HPDE6-E6E7 (cell line): ENCODE measurements around the gene SLMAP.
A peak's percentile ranks its signal among the peaks of the same experiment; 100 is the strongest.

Experiments
- DNase-seq: peaks from one replicate; pipeline ENCODE4 v3.0.0; 2011; ENCODE audit warnings: missing footprints; ENCODE audit errors: extremely low spot score

Gene SLMAP

GRCh38 chr3:57939775-57940174, 183.7 kb downstream of the SLMAP start:
- no peak for DNase-seq

GRCh38 chr3:57942388-57942787, 186.3 kb downstream of the SLMAP start:
- DNase-seq = no peak

GRCh38 chr3:57942872-57943283, 186.8 kb downstream of the SLMAP start:
- no peak for DNase-seq

DNA sequence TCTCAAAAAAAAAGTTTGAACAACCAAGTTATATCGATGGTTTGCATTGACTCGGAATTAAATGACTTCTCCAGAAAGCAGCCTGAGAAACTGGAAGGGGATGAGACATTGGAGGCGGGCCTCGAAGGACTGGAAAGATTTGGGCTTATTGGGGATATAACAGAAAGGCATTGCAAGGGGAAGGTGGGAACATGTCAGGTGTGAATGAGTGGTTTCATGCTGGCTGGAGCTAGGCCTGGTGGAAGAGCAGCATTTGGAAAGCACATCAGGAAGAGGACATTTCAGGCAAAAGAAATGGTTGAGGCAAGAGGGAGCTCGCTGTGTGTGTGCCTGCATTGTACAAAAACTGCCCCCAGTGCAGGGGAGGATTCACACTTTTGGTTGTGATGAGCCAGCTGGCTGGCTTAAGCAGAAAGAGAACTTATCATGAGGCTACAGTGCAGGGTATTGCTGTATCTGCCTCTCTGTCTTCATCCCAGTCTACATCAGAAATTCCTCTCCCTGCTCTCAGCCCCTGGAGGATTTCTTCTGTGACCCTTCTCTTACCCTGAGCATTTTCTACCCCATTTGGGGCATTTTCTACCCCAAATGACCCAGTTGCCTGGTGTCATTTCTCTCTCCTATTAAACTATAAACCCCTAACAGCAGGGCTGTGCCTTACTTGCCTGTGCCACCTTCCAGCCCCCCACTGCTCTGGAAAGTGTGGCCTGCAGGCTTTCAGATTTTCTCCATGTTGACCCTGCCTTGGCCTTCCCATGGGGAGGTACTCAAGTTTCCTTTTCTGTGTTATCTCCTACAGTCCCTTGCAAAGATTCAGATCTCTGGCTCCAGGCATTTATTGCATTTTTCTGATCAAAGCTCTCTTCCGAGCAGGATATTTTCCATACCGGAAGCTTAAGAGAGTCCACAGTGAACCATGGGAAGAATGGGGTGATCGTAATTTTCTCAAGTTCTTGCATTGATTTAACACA, 187.7 kb downstream of the SLMAP start:
- no peak for DNase-seq

DNA sequence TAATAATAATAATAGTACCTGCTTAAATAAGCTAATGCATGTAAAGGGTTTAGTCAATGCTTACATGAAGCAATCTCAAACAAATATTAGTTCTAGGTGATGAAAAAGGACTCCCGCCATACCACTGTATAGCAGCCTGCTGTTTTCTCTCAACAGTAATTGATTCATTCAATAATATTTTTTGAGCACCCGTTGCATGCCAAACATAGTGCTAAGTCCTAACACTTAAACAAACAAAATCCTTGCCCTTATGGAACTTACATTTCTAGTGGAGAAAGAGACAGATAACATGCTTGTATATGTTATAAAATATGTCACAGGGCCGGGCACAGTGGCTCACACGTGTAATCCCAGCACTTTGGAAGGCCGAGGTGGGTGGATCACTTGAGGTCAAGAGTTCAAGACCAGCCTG, 190.9 kb downstream of the SLMAP start:
- no peak for DNase-seq

DNA sequence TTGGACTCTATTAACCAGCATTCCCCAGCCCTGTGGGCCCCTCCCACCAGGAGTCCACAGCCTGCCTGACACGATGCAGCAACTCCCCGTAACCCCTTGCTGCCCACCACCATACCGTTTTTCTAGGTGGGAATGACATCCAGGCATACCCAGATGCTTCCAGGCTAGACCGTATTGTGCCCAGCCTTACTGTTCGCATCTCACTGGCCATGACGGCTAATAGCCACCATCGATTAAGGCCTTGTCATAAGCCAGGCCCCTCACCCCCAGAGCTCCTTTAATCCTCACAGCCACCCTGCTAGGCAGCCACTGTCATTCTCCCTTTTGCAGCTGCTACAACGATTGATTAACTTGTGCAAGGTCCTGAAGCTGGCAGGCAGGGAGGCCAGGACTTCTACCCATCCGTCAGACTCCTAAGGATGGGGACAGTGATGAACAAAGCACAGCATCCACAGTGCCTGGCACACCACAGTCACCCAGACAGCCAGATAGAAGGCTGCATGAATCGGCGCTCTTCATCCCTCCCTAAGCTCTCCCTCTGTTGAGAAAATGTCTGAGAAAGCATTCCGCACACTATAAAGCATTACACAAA, 192.1 kb downstream of the SLMAP start:
- no peak for DNase-seq

GRCh38 chr3:57948781-57949242, 192.7 kb downstream of the SLMAP start:
- no peak for DNase-seq

GRCh38 chr3:57949344-57949743, 193.2 kb downstream of the SLMAP start:
- no peak for DNase-seq

GRCh38 chr3:57949785-57950615, 193.9 kb downstream of the SLMAP start:
- DNase-seq = peak; percentile 36

DNA sequence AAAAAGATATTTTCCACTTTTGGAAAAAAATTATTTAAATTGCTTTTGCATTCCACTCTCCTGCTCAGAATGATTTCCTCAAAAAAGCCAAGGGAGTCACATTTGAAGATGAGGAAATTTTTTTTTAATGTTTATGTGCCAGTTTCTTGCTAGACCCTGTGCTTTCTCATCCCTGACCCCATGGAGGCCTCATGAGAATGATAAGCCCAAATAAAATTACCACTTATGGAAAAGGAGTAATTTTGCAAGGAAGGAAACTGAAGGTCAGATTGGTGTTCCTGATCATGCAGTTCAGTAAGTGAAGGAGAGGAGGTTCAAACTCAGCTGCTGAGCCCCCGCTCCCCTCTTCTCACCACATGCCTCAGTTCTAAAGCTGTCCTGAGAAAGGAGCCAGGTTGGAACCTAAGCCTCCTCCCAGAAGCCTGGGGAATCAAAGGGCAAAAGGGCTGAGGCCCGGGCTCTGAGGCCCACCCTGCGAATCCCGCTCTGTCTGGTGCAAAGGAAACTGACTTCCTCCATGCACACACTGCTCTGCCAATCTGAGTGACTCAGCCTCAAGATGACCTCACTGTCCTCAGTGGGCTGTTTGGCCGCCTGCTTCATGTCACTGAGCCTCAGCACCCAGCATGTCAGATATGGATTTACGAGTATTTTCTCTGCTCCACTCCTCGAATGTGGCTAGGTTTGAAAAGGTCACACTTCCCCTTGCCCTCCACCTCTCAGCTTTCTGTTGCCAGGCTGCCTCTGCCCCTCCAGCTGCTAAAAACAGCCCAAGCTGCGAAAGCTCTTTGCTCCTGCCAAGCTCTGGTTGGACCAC, 195.2 kb downstream of the SLMAP start:
- DNase-seq = no peak

- no peak for DNase-seq
These were observed 196.1 kb downstream of the SLMAP start for GRCh38 chr3:57952208-57952631.

DNA sequence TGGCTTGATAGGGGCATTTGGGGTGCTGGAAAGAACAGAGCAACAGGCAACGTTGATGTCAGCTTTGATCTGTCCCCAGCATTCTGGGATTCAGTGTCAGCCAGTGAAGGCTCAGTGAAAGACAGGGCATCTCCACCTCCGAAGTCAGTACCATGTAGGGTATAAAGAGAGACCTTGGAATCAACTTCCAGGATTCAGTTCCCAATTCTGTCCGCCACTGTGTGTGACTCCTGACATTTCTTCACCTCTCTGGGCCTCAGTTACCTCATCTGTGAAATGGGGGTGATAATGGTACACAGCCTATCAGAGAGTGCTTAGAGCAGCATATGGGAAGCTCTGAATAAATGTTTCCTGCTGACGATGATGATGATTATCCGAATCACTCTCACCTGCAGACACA, 196.5 kb downstream of the SLMAP start:
- DNase-seq = no peak

GRCh38 chr3:57953576-57953975, 197.5 kb downstream of the SLMAP start:
- DNase-seq = no peak

- DNase-seq = no peak
These were observed 200.2 kb downstream of the SLMAP start for GRCh38 chr3:57956119-57956832.

GRCh38 chr3:57956833-57957174, 200.7 kb downstream of the SLMAP start:
- DNase-seq = no peak

- DNase-seq = no peak
These were observed 201.7 kb downstream of the SLMAP start for GRCh38 chr3:57957824-57958223.

DNA sequence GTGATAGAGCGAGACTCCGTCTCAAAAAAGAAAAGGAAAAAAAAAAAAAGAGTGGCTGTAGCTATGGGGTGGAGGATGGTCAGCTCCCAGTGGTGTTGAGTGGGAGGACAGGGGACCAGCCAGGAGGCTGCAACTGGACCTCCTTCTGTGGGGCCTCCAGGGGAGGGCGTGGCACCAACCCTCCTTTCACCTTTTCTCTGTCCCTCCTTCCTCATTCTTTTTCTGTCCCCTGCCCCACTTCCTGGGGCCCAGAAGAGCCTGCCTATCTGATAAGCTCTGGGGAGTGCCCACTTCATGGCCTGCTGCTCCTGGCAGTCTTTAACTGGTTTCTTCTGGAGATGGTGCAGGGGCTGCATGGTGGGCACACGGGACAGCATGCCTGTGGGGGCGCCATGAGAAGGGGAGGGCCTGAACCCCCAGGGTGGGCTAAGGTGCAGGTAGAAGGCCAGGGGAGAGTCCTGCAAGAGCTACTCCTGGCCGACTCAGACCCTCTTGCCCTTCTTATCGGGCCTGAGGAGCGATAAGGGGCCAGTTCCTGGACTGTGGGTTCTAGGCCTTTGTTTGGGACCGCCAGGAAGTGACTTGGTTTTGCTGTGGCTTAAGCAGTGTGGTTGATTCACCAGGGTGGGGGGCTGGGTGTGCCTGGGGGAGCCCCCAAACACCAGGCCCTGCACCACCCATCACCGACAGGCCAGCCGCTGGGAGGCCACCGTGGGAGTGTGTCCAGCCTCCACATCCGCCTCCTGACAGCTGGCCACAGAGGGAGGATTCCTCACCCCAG, 202.7 kb downstream of the SLMAP start:
- no peak for DNase-seq

DNA sequence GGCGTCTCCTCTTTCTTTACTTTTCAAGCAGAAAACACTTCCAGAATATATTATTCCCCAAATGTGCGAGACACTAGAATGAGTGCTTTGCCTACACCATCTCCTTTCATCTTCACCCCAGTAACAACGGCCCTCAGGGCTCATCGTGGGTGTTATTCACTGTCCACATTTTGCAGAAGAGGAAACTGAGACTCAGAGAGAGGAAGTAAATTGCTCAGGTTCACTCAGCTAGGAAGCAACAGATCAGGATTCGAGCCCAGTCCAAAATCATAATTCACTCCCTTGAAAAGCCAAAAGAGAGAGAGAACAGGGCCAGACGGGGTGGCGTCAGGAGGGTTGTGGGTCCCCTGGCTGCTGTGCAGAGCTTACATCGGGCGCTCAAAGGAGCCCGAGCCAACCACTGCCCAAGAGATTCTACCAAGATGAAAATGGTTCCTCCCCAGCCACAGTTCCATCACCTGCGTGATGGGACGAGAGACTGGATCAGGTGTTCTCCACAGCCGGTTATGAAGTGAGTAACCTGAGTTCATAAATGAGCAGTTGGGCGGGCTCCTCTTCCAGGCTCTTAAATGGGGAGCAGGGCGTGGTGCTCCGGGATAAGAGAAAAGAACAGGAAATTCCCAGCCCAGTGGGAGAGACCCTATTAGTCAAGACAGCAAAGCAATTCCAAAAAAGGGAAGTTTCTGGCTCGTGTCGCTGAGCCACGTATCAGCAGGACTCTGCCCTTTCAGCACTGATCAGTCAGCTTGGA, 203.5 kb downstream of the SLMAP start:
- no peak for DNase-seq

DNA sequence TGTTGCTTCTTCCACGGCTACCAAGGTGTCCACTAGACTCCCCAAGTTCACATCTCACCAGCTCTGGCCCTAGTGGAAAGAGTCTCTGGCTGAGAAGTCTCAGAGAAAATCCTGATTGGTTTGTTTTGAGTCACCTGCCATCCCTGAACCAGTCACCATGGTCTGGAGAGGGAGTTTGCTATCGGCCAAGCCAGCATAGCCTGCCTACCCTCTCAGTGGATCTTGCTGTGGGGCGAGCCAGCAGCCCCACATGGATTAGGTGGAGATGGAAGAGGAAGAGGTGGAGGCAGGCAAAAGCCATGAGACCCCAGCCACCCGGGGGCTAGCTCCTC, 204.0 kb downstream of the SLMAP start:
- no peak for DNase-seq
